Bladder microvascular endothelial cell (primary cell): ENCODE results near the gene COG6. TPM values are rescaled to one million over a fixed set of nuclear protein-coding genes. Genes with fewer than 3 reads are reported as not detected.

Source experiments
- total RNA-seq: library from RNA; depleted of rRNA; stranded (reverse); fragments of >200 nt; gene quantifications from 2 replicates; pipeline ENCODE4 v1.2.3, GENCODE V29; 2014

Gene COG6
- 10.7 and 21.2 TPM in 2 replicates for total RNA-seq

GRCh38 chr13:39655569-39656324 is at the start of gene COG6:
Gene COG6, plus strand, starts transcription at chr13:39655662. Its CDS starts 65 bp downstream, at chr13:39655727.

Other genes starting within 250 kb of the COG6 start
- gene LHFPL6, start 52.5 kb upstream of the COG6 start, total RNA-seq, result 19.4 and 53.3 TPM in 2 replicates